ENCODE data around the gene FBXL7. TPM values are rescaled to one million over a fixed set of nuclear protein-coding genes. Genes with fewer than 3 reads are reported as not detected.

The FBXL7 gene
- total RNA-seq, 2 experiments from 2014 or later = not detected

GRCh38 chr5:15823398-15823797 is 323.4 kb downstream of the FBXL7 start:
- no peak for TF ChIP-seq CTCF (IDR thresholded peaks at IDR 0.05)
- H3K4me3 Mint-ChIP-seq = no peak overlapping the region
- DNase-seq = no peak

GRCh38 chr5:15827741-15828140 is 327.8 kb downstream of the FBXL7 start:
- H3K9me3 Mint-ChIP-seq = peaks cover 6% of the 10 kb centered on the region
- H3K27me3 ChIP-seq (ENCODE audit: control insufficient read depth in 1 of 2, insufficient read depth in 2 of 2, low read length in 2 of 2) = no peaks in the 10 kb centered on the region
- H3K27ac Mint-ChIP-seq = no peak overlapping the region
- H3K36me3 Mint-ChIP-seq (ENCODE audit: low read depth) = no peaks in the 10 kb centered on the region
- ChIA-PET POLR2A (no interaction called here), CTCF (no interaction called here)
- H3K27ac ChIP-seq (ENCODE audit: low read depth in 1 of 2, low read length in 2 of 2) = no peak overlapping the region
- H3K4me3 ChIP-seq (ENCODE audit: low read length) = no peak overlapping the region
- no peak for TF ChIP-seq CTCF (IDR thresholded peaks at IDR 0.05)
- H3K36me3 ChIP-seq (ENCODE audit: insufficient read depth, low read length) = no peaks in the 10 kb centered on the region
- H3K4me3 Mint-ChIP-seq = no peak overlapping the region
- H3K4me1 Mint-ChIP-seq (ENCODE audit: low read depth) = no peaks in the 10 kb centered on the region
- H3K4me1 ChIP-seq (ENCODE audit: insufficient read depth, low read length) = no peaks in the 10 kb centered on the region
- no peaks in the 10 kb centered on the region for H3K27me3 Mint-ChIP-seq
- DNase-seq (no peak), ATAC-seq (ENCODE audit: poor library complexity) (no peak)
- peaks cover 0 to 7% of the 10 kb centered on the region in 2 experiments for H3K9me3 ChIP-seq (ENCODE audit: control insufficient read depth in 1 of 2, insufficient read depth in 1 of 2, low read length in 2 of 2)
- intact Hi-C loops (cut with DNase I, micrococcal nuclease) = no loop called here

More at GRCh38 chr5:15823398-15823797, 323.4 kb downstream of the FBXL7 start:
- no peaks in the 10 kb centered on the region for H3K27me3 Mint-ChIP-seq
- Histone ChIP-seq H3K9me3 (ENCODE audit: control insufficient read depth in 1 of 2, insufficient read depth in 1 of 2, low read length in 2 of 2) (no peaks in the 10 kb centered on the region), H3K4me1 (ENCODE audit: insufficient read depth, low read length) (no peaks in the 10 kb centered on the region), H3K27me3 (ENCODE audit: control insufficient read depth in 1 of 2, insufficient read depth in 2 of 2, low read length in 2 of 2) (no peaks in the 10 kb centered on the region), H3K27ac (ENCODE audit: low read depth in 1 of 2, low read length in 2 of 2) (no peak overlapping the region), H3K36me3 (ENCODE audit: insufficient read depth, low read length) (no peaks in the 10 kb centered on the region), H3K4me3 (ENCODE audit: low read length) (no peak overlapping the region)
- POLR2A ChIA-PET = no interaction called here
- no peak overlapping the region for H3K27ac Mint-ChIP-seq
- H3K4me1 Mint-ChIP-seq (ENCODE audit: low read depth) = no peaks in the 10 kb centered on the region
- no peak for ATAC-seq (ENCODE audit: poor library complexity)
- no peaks in the 10 kb centered on the region for H3K36me3 Mint-ChIP-seq (ENCODE audit: low read depth)
- CTCF ChIA-PET = no interaction called here
- intact Hi-C loops (cut with DNase I, micrococcal nuclease) = no loop called here
- H3K9me3 Mint-ChIP-seq = peaks cover 3% of the 10 kb centered on the region

GRCh38 chr5:15831408-15831807 is 331.4 kb downstream of the FBXL7 start:
- ATAC-seq (ENCODE audit: poor library complexity) (no peak), DNase-seq (no peak)
- no peak overlapping the region for H3K27ac Mint-ChIP-seq
- no peak overlapping the region for H3K4me3 Mint-ChIP-seq
- Histone ChIP-seq H3K9me3 (ENCODE audit: control insufficient read depth in 1 of 2, insufficient read depth in 1 of 2, low read length in 2 of 2) (peaks cover 0 to 7% of the 10 kb centered on the region in 2 experiments), H3K27me3 (ENCODE audit: control insufficient read depth in 1 of 2, insufficient read depth in 2 of 2, low read length in 2 of 2) (no peaks in the 10 kb centered on the region), H3K36me3 (ENCODE audit: insufficient read depth, low read length) (no peaks in the 10 kb centered on the region), H3K4me1 (ENCODE audit: insufficient read depth, low read length) (no peaks in the 10 kb centered on the region), H3K4me3 (ENCODE audit: low read length) (no peak overlapping the region), H3K27ac (ENCODE audit: low read depth in 1 of 2, low read length in 2 of 2) (no peak overlapping the region)
- no peaks in the 10 kb centered on the region for H3K36me3 Mint-ChIP-seq (ENCODE audit: low read depth)
- ChIA-PET CTCF (no interaction called here), POLR2A (no interaction called here)
- peaks cover 6% of the 10 kb centered on the region for H3K9me3 Mint-ChIP-seq
- intact Hi-C loops (cut with DNase I, micrococcal nuclease) = no loop called here
- no peaks in the 10 kb centered on the region for H3K27me3 Mint-ChIP-seq
- TF ChIP-seq CTCF (IDR thresholded peaks at IDR 0.05) = no peak
- H3K4me1 Mint-ChIP-seq (ENCODE audit: low read depth) = no peaks in the 10 kb centered on the region
